GM21619 (cell line): ENCODE data around the gene CRCP.
"Not testable (repeated sequence)": the region's sequence is repeated elsewhere in the genome, so short reads cannot be mapped to it uniquely, and the experiment has no call there.

Source experiments
- ATAC-seq: cut with Tn5 transposase; IDR thresholded peaks from one replicate; pipeline ENCODE4 v1.9.1; 2021; ENCODE audit not compliant: unreplicated experiment

The CRCP gene

DNA sequence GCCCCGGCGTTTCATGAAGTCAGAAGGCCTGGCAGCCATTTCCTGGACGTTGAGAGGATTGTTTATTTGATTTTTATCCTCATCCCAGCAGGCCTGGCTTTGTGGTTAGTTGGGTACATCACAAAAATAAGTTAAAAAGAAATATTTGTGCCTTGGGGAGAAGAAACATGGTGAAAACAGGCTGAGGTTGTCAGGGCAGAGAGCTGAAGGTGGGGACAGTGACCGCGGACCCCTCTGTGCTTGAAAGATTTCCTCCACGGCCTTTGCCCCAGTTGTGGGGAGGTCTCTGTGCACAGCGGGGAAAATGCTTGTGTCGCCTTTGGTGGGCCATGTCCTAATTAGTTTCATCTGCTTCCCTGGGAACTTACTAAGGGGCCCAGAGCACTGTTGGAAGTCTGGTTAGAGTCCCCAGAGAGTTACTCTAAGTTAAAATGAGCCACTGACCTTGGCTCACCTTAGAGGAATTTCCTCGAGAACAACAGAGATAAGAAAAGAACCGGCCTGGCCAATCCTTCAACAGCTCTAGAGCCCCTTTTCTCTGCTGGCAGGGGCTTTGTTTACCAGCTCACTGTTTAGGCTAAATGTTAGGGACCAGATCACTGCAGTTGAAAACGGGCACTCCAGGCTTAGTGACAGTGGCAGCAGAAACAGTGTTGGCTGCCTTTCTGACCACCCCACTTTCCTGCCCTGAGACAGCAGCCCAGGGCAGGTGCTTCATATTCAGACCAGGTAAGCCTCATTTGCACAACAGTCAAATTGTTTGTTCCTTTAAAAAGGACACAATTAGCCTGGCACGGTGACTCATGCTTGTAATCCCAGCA, 37.9 kb downstream of the CRCP start:
- no peak for ATAC-seq

DNA sequence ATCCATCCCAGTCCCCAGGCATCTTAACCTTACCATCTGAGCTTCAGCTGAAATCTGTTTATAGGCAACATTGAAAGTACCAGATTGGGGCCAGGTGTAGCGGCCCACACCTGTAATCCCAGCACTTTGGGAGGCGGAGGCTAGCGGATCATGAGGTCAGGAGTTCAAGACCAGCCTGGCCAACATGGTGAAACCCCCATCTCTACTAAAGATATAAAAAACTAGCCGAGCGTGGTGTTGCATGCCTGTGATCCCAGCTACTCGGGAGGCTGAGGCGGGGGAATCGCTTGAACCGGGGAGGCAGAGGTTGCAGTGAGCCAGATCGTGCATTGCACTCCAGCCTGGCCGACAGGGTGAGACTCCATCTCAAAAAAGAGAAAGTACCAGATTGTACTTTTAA, 39.0 kb downstream of the CRCP start:
- ATAC-seq: no peak

DNA sequence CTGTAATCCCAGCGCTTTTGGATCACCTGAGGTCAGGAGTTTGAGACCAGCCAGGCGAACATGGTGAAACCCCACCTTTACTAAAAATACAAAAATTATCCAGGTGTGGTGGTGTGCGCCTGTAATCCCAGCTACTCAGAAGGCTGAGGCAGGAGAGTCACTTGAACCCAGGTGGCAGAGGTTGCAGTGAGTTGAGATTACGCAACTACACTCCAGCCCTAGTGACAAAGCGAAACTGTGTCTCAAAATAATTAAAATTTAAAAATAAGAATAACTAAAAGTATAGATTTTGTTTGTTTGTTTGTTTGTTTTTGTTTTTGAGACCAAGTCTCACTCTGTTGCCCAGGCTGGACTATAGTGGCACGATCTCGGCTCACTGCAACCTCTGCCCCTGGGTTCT, 41.4 kb downstream of the CRCP start:
- not testable (repeated sequence) for ATAC-seq

DNA sequence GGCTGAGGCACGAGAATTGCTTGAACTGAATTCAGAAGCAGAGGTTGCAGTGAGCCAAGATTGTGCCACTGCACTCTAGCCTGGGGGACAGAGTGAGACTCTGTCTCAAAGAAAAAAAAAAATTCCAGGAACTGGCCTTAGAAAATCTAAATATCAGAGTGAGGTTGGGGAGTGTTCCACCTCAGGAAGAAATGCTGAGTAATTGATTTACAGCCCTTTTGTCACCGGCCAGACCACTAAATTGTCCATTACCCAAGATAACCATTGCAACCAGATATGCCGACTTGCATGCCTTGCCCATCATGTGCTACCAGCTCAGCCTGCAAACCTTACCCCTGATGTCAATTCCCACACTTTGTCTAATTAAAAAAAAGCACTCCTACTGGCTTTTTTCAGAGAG, 42.4 kb downstream of the CRCP start:
- no peak for ATAC-seq

DNA sequence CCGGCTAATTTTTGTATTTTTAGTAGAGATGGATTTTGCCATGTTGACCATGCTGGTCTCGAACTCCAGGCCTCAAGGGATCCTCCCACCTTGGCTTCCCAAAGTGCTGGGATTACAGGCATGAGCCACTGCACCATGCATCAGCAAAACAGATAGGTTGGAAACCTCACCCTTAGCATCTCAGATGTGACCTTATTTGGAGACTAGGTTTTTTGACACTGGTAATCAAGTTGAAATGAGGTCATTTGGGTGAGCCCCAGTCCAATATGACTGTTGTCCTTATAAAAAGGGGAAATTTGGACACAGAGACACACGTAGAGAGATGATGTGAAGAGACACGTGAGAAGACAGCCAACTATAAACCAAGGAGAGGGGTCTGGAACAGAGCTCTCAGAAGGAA, 48.0 kb downstream of the CRCP start:
- no peak for ATAC-seq

DNA sequence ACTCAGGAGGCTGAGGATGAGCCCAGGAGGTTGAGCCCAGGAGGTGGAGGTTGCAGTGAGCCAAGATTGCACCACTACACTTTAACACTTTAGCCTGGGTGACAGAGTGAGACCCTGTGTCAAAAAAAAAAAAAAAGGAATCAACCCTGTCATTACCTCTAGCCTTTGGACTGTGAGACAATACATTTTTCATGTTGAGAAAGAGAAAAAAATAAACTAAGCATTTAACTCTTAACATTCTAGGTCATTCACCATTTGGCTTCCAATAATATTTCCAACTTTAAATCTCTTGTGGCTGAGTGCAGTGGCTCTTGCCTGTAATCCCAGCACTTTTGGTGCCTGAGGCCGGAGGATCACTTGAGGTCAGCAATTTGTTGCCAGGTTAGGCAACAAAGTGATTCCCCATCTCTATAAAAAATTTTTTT, 48.6 kb downstream of the CRCP start:
- ATAC-seq: no peak

DNA sequence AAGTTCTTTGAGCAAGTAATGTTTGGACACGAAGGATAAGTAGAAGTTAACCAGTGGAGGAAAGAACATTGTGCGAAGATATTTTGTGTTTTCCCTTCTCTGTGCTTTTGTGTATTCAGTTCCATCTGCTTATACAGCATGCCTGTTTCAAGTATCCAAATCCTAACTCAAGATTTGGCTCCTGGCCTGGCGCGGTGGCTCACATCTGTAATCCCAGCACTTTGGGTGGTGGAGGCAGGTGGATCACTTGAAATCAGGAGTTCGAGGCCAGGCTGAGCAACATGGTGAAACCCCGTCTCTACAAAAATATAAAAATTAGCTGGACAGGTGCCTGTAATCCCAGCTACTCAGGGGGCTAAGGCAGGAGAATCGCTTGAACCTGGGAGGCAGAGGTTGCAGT, 49.7 kb downstream of the CRCP start:
- ATAC-seq: no peak

DNA sequence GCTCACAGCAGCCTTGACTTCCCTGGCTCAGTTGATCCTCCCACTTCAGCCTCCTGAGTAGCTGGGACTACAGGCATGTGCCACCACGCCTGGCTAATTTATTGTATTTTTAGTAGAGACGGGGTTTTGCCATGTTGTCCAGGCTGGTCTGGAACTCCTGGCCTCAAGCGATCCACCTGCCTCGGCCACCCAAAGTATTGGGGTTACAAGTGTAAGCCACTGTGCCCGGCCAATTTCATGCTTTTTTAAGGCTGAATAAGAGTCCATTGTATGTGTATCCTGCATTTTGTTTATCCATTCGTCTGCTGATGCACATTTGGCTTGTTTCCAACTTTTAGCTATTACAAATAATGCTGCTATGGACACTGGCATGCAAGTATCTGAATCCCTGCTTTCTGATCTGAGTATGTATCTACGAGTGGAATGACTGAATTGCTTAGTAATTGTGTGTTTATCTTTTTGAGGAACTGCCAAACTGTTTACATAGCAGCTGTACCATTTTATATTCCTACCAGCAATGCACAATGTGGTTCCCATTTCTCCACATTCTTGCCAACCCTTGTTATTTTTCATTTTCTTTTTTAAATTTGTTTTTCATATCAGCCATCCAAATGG, 53.2 kb downstream of the CRCP start:
- ATAC-seq: no peak

DNA sequence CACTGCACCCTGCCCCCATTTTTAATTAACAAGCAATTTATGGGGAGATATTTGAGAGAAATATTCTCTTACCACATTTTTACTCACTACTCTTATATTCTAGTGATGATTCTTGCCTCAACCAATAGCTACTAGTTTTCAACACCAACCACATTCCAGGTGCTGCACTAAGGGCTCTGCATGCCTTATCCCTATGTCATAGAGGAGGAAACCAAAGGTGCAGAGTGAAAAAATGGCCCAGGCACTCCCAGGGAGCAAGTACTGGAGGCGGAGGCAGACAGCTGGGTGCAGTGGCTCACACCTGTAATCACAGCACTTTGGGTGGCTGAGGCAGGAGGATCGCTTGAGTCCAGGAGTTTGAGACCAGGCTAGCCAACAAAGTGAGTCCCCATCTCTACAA, 55.0 kb downstream of the CRCP start:
- no peak for ATAC-seq

DNA sequence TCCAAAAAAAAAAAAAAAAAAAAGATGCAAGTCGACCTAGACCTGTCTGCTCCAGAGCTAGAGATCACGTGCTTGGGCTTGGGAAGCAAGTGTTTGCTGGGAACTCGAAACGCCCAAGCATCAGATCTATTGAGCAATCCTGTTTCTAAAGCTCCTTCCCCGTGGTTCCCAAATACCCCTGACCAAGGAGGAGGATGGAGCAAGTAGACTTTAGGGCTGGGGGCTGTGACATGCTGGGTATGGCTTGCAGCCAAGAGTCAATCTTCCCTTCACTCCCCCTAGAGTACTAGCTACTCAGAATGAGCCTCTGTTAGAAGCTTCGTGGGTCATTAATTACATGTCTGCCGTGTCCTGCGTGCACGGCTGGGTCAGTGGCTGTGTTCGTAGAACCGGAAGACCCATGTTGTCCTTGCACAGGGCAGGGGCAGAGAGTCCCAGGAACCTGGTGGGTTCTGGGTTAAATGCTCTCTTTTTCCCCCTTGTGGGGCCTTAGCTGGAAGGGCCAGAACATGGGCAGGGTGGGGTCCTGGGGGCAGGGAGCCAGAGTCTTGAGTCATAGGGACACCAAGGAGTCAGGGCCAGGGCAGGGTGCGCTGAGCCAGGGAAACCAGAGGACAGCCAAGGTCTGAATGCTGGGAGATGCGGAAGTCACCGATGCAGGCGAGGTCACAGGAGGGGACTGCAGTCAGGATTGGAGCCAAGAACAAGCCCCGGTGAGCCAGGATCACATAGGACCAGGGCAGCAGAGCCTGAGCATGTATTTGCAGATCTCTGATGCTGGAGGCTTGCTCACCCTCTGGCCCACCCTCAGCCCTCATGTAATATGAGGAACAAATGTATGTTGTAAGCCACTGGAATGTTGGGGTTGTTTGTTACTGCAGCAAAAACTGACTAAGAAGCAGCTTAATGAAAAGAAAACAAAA, 55.9 kb downstream of the CRCP start:
- no peak for ATAC-seq

DNA sequence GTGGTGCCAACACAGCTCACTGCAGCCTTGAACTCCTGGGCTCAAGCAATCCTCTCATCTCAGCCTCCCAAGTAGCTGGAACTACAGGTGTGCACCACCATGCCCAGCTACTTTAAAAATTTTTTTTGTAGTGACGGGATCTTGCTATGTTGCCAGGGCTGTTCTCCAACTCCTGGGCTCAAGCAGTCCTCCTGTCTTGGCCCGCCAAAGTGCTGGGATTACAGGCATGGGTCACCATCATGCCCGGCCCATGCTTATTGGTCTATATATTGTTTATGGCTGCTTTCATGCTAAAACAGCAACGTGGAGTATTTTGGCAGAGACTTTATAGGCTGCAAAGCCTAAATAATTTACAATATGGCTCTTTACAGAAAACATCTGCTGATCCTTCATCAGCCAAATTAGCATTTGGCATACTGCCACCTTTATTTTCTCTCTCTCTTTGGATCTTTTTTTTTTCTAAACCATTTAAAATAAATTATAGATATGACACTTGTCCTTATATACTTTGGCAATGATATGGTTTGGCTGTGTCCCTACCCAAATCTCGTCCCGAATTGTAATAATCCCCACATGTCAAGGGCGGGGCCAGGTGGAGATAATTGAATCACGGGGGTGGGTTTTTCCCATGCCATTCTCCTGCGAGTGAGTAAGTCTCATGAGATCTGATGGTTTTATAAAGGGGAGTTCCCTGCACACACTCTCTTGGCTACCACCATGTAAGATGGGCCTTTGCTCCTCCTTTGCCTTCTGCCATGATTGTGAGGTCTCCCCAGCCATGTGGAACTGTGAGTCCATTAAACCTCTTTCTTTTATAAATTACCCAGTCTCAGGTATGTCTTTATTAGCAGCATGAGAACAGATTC, 58.1 kb downstream of the CRCP start:
- ATAC-seq: not testable (repeated sequence)

DNA sequence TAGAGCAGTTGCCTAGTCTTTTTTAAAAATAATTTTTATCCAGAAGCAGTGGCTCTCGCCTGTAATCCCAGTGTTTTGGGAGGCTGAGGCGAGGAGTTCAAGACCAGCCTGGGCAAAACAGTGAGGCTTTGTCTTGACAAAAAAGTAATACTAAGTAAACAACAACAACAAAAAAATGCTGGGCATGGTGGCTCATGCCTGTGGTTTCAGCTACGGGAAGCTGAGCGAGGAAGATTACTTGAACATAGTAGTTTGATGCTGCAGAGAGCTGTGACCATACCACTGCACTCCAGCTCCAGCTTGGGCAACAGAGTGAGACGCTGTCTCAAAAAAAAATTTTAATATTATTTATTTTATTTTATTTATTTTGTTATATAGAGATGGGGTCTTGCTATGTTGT, 59.2 kb downstream of the CRCP start:
- no peak for ATAC-seq

DNA sequence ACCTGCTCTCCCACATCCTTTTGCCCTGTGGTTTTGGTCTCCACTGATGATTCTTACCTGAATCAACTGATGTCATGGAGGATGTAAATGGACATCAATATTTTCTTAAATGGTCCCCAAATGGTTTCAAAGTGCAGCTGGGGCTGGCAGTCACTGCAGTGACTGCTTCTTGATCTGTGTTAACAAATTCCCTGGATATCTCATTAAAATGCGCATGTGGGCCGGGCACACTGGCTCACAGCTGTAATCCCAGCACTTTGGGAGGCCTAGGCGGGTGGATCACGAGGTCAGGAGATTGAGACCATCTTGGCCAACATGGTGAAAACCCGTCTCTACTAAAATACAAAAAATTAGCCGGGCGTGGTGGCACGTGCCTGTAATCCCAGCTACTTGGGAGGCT, 60.4 kb downstream of the CRCP start:
- ATAC-seq: not testable (repeated sequence)

DNA sequence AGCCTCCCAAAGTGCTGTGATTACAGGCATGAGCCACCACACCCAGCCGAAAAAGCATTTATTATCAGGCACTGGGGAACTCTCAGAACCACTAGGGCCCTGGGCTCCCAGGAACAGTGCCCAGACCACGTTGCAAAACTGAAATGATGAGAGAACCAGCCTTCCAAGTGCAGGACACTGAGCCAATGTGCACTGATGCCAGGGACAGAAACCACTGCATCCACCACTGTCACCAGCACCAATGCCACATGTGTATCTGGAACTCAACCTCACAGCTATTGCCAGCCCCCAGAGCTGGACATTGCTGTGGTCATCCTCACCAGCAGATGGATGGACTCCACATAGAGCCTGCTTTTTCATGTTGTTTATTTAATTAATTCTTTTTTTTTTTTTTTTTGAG, 62.3 kb downstream of the CRCP start:
- ATAC-seq: no peak

DNA sequence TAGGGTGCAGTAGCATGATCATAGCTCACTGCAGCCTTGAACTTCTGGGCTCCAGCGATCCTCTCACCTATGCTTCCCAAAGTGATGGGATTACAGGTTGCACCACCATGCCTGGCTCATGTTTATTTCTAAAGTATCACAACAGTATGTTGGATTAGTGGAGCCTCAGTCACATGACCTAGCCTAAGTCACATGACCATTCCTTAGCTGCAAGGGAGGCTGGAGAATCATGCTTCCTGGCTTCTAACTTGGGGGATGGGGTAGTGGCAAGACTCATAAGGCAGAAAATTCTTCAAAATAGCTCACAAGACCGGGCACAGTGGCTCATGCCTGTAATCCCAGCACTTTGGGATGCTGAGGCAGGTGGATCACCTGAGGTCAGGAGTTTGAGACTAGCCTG, 63.6 kb downstream of the CRCP start:
- no peak for ATAC-seq

DNA sequence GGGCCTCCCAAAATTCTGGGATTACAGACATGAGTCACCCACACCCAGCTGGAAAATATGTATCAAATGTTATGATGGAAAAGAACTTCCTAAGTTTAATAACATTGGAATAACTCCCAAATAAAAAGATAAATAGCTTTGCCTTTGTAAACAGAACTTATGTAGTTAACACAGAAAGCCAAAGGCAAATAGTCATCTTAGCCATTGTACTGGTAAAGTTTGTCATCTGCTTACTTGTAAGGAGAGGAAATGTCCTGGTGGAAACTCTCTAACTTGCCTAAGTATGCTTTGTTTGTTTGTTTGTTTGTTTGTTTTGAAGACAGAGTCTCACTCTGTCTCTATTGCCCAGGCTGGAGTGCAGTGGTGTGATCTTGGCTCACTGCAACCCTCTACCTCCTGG, 66.7 kb downstream of the CRCP start:
- ATAC-seq: no peak

DNA sequence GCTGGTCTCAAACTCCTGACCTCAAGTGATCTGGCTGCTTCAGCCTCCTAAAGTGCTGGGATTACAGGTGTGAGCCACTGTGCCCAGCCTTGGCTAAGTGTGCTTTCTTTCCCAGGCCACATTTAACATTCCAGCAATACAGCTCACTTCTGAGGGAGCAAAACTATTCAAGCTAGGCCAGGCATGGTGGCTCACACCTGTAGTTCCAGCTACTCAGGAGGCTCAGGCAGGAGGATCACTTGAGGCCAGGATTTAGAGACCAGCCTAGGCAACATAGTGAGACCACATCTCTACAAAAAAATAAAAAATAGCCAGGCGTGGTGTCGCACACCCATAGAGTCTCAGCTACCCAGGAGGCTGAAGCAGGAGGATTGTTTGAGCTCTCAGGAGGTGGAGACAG, 67.2 kb downstream of the CRCP start:
- no peak for ATAC-seq

DNA sequence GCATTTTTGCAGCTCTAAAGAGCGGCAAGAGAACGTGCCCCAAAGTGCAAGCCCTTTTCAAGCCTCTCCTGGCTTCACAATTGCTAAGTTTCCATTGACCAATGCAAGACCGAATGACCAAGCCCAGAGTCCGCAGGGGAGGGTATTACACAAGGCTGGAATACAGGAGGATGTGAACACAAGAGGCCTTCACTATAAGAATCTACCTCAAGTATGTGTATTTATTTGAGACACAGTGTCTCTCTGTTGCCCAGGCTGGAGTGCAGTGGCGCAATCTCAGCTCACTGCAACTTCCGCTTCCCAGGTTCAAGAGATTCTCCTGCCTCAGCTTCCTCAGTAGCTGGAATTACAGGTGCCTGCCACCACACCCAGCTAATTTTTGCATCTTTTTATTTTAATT, 68.3 kb downstream of the CRCP start:
- ATAC-seq: no peak

DNA sequence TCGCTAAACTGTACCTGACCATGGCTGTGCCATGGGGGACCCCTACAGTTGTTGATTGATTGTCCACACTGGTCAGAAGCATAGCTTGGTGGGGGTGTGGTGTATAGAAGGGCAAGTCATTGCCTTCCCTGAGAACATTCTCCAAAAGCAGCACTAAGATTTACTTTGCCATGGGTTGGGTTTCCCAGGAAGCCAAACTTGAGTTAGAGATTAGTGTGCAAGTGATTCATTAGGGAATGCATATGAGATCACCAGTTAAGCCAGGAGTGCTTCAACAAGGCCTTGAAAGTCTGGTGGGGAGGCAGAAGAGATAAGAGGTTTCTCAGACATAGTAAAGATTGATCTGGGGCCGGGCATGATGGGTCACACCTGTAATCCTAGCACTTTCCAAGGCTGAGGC, 69.1 kb downstream of the CRCP start:
- ATAC-seq: no peak

DNA sequence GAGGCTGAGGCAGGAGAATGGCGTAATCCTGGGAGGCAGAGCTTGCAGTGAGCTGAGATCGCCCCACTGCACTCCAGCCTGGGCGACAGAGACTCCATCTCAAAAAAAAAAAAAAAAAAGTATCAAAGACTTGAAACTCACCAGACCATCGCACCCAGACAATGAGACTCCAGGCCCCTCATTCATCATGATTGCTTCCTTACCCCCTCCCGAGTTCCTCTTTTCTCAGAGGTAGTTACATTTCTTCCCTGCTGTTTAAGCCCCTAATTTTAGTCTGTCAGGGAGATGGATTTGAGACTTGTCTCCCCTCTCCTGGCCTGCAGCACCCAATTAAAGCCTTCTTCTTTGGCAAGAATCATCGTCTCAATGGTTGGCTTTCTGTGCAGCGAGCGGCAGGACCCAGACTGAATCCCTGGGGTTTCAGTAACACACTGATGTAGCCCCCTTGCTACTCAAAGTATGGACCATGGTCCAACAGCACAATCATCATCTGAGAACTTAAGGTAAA, 71.1 kb downstream of the CRCP start:
- ATAC-seq: no peak

DNA sequence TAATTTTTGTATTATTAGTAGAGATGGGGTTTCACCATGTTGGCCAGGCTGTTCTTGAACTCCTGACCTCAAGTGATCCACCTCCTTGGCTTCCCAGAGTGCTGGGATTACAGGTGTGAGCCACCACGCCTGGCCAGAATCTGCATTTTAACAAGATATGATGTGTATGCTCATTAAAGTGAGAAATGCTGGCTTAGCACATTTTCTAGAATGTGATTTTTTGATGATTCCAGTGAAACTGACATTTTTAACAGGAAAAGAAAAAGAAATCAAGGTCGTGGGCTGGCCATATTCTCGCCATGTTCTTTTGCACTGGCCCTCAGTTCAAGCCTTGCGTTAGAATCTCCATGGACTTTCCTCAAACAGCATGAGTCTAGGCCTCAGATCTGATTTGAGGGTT, 72.3 kb downstream of the CRCP start:
- ATAC-seq: no peak
